Measurements from ENCODE around the gene MSRB3. TPM values are rescaled to one million over a fixed set of nuclear protein-coding genes. Genes with fewer than 3 reads are reported as not detected.
"Not testable (repeated sequence)": the region's sequence is repeated elsewhere in the genome, so short reads cannot be mapped to it uniquely, and the experiment has no call there.

MSRB3 gene
- total RNA-seq, 2 donors from 2014 or later, result 1.2 to 2.1 TPM

- H3K4me1 ChIP-seq (ENCODE audit: control insufficient read depth, insufficient read depth, low read length), result no peaks in the 10 kb centered on the region
- no peak overlapping the region for H3K27ac ChIP-seq (ENCODE audit: low read depth, low read length)
- no peaks in the 10 kb centered on the region for H3K9me3 ChIP-seq (ENCODE audit: control insufficient read depth, low read length)
- WGBS, 2 experiments (ENCODE audit: insufficient coverage in 1 of 2, insufficient read length in 1 of 2), result 68% methylated on average over 1 of the region's 1 CpG; no CpG with 5 or more reads in 1 of the 2 experiments
- no peak for DNase-seq
- no peaks in the 10 kb centered on the region for H3K9me3 Mint-ChIP-seq
- peaks cover 5% of the 10 kb centered on the region for H3K4me1 Mint-ChIP-seq
- H3K36me3 ChIP-seq (ENCODE audit: control insufficient read depth, insufficient read depth, low read length), result no peaks in the 10 kb centered on the region
- H3K9ac ChIP-seq (ENCODE audit: extremely low read depth, low read length, poor library complexity, severe bottlenecking), result no peak overlapping the region
- H3K27ac Mint-ChIP-seq, result no peak overlapping the region
- no peak overlapping the region for H3K4me3 ChIP-seq (ENCODE audit: low read length)
- peaks cover 72% of the 10 kb centered on the region for H3K27me3 Mint-ChIP-seq (ENCODE audit: insufficient read depth)
- no peaks in the 10 kb centered on the region for H3K36me3 Mint-ChIP-seq (ENCODE audit: low read depth)
- H3K4me3 Mint-ChIP-seq, result no peak overlapping the region
- H3K27me3 ChIP-seq (ENCODE audit: control insufficient read depth, insufficient read depth, low read length, poor library complexity, severe bottlenecking), result peaks cover 65% of the 10 kb centered on the region
- TF ChIP-seq CTCF (conservative IDR thresholded peaks at IDR 0.05), result no peak
These were observed 175.8 kb downstream of the MSRB3 start for GRCh38 chr12:65454115-65454787.

- not testable (repeated sequence) for DNase-seq; H3K27ac ChIP-seq (ENCODE audit: low read depth, low read length); H3K4me3 ChIP-seq (ENCODE audit: low read length); H3K9me3 Mint-ChIP-seq; H3K4me1 Mint-ChIP-seq; H3K36me3 Mint-ChIP-seq (ENCODE audit: low read depth); H3K36me3 ChIP-seq (ENCODE audit: control insufficient read depth, insufficient read depth, low read length); H3K27ac Mint-ChIP-seq; H3K4me1 ChIP-seq (ENCODE audit: control insufficient read depth, insufficient read depth, low read length); H3K4me3 Mint-ChIP-seq; H3K9ac ChIP-seq (ENCODE audit: extremely low read depth, low read length, poor library complexity, severe bottlenecking); H3K9me3 ChIP-seq (ENCODE audit: control insufficient read depth, low read length)
- peaks cover 56% of the 10 kb centered on the region for H3K27me3 Mint-ChIP-seq (ENCODE audit: insufficient read depth)
- peaks cover 41% of the 10 kb centered on the region for H3K27me3 ChIP-seq (ENCODE audit: control insufficient read depth, insufficient read depth, low read length, poor library complexity, severe bottlenecking)
These were observed 178.9 kb downstream of the MSRB3 start for GRCh38 chr12:65457341-65457740.

GRCh38 chr12:65458718-65459117 lies 180.2 kb downstream of the MSRB3 start:
- Mint-ChIP-seq H3K36me3 (ENCODE audit: low read depth) (no peaks in the 10 kb centered on the region), H3K27ac (no peak overlapping the region), H3K4me3 (no peak overlapping the region), H3K27me3 (ENCODE audit: insufficient read depth) (peaks cover 45% of the 10 kb centered on the region), H3K4me1 (no peaks in the 10 kb centered on the region), H3K9me3 (no peaks in the 10 kb centered on the region)
- no peak for TF ChIP-seq CTCF (conservative IDR thresholded peaks at IDR 0.05)
- Histone ChIP-seq H3K4me3 (ENCODE audit: low read length) (no peak overlapping the region), H3K27ac (ENCODE audit: low read depth, low read length) (no peak overlapping the region), H3K9me3 (ENCODE audit: control insufficient read depth, low read length) (no peaks in the 10 kb centered on the region), H3K4me1 (ENCODE audit: control insufficient read depth, insufficient read depth, low read length) (no peaks in the 10 kb centered on the region), H3K9ac (ENCODE audit: extremely low read depth, low read length, poor library complexity, severe bottlenecking) (no peak overlapping the region), H3K27me3 (ENCODE audit: control insufficient read depth, insufficient read depth, low read length, poor library complexity, severe bottlenecking) (peaks cover 27% of the 10 kb centered on the region), H3K36me3 (ENCODE audit: control insufficient read depth, insufficient read depth, low read length) (no peaks in the 10 kb centered on the region)
- 95% methylated on average over 2 of the region's 2 CpGs; no CpG with 5 or more reads in 1 of the 2 experiments for WGBS, 2 experiments (ENCODE audit: insufficient coverage in 1 of 2, insufficient read length in 1 of 2)
- no peak for DNase-seq

DNA sequence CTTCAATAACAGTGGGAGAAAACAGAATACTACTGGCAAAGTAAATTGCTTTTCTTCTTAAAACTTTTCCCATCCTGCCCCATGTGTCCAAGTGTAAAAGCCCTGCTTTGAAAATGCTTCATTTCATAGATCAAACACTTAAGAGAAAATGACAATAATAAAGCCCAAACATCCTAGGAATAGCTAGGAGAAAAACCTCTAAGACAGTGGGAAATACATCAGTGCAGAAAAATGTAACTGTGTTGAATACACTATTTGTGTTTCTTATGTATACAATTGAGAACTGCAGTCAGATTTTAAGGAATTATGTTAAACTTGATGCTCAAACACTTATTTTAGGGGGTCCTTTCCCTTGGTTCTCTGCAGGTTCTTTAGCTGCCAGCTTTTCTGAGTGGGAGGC lies 181.1 kb downstream of the MSRB3 start:
- H3K4me1 ChIP-seq (ENCODE audit: control insufficient read depth, insufficient read depth, low read length), result no peaks in the 10 kb centered on the region
- H3K27ac Mint-ChIP-seq, result no peak overlapping the region
- peaks cover 38% of the 10 kb centered on the region for H3K27me3 Mint-ChIP-seq (ENCODE audit: insufficient read depth)
- H3K36me3 ChIP-seq (ENCODE audit: control insufficient read depth, insufficient read depth, low read length), result no peaks in the 10 kb centered on the region
- peaks cover 20% of the 10 kb centered on the region for H3K27me3 ChIP-seq (ENCODE audit: control insufficient read depth, insufficient read depth, low read length, poor library complexity, severe bottlenecking)
- H3K9me3 ChIP-seq (ENCODE audit: control insufficient read depth, low read length), result no peaks in the 10 kb centered on the region
- no peak overlapping the region for H3K9ac ChIP-seq (ENCODE audit: extremely low read depth, low read length, poor library complexity, severe bottlenecking)
- no peaks in the 10 kb centered on the region for H3K4me1 Mint-ChIP-seq
- H3K27ac ChIP-seq (ENCODE audit: low read depth, low read length), result no peak overlapping the region
- H3K9me3 Mint-ChIP-seq, result no peaks in the 10 kb centered on the region
- no peak overlapping the region for H3K4me3 Mint-ChIP-seq
- no peak for DNase-seq
- no peaks in the 10 kb centered on the region for H3K36me3 Mint-ChIP-seq (ENCODE audit: low read depth)
- TF ChIP-seq CTCF (conservative IDR thresholded peaks at IDR 0.05), result no peak
- H3K4me3 ChIP-seq (ENCODE audit: low read length), result no peak overlapping the region

Data from endodermal cell (in vitro differentiated cells).